GM18868 (cell line): ENCODE results near the gene AIG1.
"Not testable (repeated sequence)": the region's sequence is repeated elsewhere in the genome, so short reads cannot be mapped to it uniquely, and the experiment has no call there.

Source experiments
- ATAC-seq: cut with Tn5 transposase; IDR thresholded peaks from one replicate; pipeline ENCODE4 v1.9.1; 2021; ENCODE audit warnings: mild to moderate bottlenecking, moderate library complexity; ENCODE audit not compliant: unreplicated experiment

Gene AIG1

DNA sequence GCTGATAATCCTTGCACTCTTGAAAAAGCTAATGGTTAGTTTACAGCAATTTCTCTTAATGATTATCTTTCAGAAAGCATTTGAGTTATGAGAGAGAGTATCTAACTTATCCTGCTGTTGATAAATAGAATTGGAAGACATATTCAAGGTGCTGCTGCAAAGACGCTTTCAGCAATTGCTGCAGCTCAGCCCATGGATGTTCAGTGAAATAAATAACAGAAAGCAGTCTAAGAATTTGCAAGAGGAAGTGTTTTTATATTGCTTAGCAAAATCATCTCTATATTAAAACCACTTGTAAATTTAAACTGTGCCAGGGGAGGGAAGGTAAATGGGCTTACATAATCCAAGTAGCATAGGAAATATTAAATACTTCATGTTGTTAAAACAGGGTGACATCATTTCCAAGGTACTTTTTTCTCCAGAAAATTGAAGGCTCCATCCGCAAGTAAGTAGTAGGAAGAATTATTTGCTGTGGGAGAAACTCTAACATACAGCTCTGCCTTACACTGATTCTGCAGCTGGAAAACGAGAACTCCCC is 201.3 kb downstream of the AIG1 start:
- no peak for ATAC-seq

DNA sequence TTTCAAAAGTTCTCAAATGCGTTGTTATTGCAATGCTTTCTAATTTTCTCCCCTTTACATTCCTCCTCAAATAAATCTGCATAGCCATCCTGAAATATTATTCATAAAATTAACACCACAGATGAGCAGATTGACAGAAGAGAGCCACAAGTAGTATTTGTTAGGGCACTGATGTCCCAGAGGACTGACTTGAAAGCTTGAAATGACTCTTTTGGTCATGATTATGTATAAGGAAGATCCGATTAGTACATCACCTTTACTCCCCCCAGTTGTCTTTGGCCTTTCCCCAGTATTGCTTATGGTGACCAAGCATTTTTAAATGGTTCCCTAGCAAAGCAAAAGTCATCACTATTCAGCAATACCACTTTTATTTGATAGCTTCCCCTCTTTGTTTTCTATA is 202.2 kb downstream of the AIG1 start:
- ATAC-seq, result peak; percentile 75

DNA sequence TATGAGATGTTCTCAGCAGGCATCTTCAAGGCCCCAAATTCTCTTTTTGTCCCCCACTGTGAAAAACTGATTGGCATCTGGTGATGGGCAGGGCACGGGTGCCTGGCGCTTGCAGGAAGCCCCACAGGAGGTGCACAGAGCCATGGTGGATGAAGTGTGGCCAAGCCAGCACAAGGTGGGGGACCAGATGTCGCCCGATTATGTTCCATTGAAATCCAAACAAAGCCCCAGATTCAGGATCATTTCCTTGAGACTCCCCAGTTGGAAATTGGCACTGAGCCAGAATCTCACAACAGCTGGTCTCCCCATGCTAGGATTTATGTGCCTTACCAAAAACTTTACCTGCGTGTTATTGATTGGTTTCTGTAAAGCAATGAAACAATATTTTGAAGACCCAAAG is 203.7 kb downstream of the AIG1 start:
- no peak for ATAC-seq

DNA sequence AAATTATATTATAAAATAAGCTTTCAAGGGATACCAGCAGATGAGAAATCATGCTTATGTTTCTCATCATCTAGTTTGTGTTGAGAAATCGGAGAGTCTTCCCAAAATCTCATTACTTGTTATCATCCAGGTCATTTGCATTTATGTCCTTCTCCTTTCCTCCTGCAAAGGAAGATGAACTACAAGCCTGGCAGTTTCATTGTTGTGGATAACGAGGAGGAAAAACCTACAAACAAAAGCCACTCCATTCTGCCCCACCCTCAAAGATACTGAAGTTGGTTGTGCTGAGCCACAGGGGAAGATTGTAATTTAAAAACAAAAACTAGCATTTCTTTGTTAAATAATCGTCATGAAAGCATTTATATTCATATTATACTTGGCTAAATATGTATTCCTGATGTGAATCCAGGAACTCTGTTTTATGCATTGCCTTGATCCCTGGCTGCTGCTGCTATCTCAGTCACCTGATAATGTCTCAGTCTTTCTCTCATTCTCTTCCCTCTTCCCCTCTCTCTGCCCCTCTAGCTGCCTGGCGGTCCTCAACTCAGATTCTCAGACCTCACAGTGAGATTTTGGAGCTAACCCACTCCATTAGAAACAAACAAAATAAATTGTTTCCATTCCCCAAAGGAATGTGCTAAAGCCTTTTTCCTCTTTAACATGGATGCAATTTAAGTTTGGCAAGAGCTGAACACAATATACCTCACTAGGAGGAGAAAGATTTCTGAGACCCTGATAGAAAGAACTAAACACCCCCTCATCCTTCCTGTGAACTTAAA is 204.5 kb downstream of the AIG1 start:
- ATAC-seq, result no peak

DNA sequence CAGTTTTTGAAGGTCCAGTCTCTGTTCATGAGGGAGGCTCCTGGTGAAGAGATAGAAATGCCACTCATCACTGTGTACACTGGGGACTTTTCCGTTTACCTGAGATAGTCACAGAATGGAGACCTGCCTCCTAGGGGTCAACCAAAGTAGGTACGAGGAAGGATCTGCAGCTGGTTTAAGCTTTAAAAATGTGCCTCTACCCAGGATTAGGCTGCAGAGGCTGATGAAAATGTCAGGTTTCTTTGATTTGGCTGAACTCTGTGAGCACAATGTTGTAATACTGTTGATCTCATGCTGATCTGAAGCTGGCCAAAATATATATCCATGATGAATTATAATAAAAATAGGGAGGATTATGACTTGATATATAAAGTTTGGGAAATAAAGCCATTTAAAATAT is 207.1 kb downstream of the AIG1 start:
- ATAC-seq, result no peak

DNA sequence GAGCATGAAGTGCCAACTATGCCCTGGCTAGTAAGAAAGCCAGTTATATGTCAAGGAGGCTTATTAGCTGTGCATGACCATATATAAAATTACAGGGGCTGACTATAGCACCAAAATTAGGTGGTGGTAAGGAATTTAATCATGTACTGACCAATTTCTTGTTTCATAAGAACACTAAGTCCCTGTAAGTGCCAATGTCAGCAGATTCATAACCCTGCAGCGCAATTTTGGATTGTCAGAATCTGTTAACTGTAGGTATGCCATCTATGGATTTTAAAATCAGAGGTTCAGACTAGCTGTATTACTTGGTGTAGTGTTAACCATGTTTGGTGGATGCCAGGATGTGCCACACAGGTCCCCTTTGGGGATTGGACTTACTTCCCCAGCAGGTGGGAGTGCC is 207.8 kb downstream of the AIG1 start:
- ATAC-seq, result no peak

DNA sequence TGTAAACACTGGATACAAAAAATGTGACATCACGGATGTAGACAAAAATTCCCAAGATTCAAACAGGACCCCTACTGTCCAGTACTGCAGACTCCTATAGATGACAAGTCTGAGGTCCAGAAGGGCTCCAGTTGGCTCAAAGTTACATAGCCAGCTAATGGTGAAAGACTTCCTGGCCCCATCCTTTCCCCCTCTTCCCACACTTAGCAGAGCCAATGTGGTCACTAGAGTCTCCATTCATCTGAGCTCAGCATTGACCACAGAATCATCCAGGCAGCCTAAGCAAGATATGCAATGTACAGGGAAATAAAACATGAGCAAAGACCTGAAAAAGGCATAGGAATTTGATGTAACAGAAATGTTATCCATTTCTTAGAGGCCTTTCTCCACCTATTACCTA is 209.3 kb downstream of the AIG1 start:
- ATAC-seq, result no peak

DNA sequence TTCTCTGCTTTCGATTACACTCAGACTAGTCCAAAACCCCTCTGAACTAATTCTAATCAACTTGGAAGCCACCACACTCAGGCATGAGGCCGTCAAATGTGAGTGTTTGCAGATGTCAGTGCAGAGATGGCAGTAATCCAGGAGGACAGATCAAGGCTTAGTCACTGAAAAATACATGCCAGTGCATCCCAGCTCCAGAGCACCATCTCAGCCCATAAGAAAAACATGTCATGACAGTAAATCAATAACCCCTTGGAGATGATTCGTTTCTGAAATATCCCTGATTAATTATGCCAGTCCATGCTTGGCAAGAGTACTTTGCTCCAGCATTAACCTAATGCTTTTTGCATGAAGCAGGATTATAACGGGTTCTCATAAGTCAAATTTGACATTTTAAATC is 210.3 kb downstream of the AIG1 start:
- no peak for ATAC-seq

DNA sequence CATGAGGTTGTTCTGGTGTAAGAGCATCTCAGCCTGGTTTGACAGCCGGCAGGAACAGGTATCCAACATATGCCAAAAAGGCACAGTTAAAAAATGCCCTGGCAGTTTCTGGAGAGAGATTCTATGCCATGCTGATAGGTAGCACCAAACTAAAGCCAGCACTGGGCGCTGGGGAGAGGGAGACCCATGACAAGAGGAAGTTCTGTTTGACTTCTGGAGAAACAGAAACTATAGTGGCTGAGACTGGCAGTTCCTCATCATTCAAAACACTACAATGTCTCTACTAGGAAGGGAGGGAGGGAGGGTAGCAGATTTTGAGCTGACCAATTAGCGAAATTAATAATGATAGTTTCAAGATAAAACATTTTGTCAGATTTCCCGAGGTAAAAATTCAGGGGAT is 215.7 kb downstream of the AIG1 start:
- peak; percentile 99 for ATAC-seq

DNA sequence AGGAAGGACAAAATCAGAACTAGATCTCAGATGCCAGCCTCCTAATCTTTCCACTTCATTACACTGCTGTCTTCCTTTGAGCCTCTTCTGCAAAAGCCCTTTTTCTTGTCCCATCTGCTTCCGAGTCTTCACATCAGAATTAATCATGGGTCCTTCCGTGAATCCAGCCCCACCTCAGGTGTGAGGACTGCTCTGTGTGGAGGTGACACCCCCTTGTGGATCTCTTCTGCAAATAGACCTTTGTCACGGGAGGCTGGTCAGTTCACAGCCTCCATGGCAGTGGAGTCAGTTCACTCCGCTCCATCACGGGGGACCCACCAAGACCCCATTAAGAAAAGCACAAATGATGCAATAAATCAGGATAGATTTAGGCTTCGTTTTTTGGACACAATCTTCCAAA is 218.7 kb downstream of the AIG1 start:
- ATAC-seq, result no peak

DNA sequence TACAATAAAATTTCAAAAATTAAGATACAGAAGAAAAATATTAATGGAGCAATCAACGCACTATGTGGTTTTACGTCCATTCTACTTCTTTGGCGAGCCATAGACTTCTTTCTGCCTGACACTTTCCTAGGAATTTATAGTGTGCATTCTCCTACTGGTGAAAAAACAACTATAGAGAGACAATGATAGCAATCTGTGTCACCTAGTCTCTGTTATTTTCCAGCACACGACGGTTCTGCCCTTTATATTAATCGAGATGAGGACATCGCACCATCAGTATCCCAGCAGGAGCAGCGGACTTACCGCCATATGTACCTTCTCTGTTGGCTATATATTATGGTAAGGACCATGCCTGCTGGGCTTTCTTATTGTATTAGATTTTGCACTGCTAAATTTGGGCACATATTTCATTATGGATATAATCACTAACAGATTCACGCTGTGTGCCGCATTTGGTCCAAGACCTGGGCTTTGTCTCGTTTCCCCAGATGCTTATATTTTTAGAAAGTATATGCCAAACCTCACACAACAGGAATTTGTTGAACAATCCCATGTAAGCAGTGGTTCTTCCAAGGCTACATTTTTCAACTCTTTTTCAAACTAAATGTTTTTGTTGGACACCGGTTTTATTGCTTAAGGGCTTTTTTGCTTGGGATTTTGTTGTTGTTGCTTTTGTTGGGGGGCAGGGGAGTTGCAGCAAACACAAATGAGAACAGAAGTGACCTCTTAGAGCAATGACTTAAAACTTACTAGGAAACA is 223.4 kb downstream of the AIG1 start:
- ATAC-seq, result no peak

DNA sequence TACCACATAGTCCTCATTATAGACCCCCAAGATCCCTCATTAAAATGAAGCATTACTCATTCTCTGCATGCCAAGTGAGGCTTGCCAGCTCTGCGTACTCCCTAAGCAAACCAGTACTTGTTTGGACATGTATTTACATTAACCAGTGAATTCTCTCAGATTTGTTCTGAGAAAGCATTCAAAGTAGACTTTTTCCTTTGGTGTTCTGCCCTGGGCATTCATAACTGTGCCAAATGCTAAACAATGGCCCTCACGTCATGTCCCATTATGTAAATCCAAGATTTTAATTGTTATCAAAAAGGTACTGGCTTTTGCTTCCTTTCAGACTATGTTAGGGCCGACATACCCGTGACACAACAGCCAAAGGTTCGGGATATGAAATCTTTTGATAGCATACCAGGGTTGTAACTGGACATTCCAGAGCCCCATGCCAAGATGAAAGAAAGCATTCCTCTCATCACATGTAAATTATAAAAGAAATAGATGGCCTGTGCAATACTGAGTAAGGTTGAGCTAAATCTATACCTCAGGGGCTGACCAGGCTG is 225.6 kb downstream of the AIG1 start:
- ATAC-seq, result no peak

DNA sequence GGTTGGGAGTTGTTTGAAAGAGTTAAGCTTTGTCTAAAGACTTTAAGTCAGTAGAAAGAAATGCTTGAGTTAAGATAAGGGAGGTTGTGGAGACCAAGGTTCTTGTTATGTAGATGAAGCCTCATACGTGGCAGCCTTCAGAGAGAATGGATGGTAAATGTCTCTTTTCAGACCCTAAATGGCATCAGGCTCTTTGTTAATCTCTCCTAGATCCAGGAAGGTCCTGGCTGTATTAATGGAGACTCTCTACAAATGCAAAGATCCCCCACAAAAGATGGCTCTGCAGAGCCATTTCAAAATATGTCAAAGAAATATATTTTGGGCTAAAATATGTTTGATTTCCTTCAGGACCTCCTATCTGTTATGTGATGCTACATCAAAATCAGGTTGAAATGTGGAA is 228.2 kb downstream of the AIG1 start:
- no peak for ATAC-seq

DNA sequence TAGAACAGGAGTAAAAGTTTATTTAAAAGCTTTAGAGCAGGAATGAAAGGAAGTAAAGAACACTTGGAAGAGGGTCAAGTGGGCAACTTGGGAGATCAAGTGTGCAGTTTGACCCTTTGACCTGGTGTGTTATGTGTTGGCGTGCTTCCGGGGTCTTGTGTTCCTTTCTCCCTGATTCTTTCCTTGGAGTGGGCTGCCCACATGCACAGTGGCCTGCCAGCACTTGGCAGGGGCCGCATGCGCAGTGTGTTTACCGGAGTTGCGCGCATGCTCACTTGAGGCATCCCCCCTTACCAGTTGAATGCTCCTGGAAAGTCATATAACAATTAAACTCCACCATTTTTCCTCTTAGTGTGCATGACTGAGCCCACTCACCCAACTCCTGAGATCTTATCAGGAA is 229.5 kb downstream of the AIG1 start:
- no peak for ATAC-seq

DNA sequence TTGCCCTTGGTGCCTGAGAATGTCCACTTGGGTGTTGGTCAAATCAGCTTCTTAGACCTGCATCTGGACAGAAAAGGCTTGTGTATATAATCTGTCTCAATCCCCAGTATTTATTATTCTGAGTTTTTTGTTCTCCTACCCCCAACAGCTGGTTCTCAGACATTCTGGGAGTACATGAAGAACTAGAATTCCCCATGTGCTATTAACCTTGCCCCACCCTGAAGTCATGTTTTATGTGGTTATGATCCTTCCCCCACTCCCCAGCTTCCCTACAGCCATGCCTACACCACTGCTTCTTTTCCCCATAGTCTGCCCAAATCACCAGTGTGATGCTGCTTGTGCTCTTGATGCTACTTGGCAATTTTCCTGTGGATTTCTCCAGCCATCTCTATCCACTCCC is 232.8 kb downstream of the AIG1 start:
- no peak for ATAC-seq

DNA sequence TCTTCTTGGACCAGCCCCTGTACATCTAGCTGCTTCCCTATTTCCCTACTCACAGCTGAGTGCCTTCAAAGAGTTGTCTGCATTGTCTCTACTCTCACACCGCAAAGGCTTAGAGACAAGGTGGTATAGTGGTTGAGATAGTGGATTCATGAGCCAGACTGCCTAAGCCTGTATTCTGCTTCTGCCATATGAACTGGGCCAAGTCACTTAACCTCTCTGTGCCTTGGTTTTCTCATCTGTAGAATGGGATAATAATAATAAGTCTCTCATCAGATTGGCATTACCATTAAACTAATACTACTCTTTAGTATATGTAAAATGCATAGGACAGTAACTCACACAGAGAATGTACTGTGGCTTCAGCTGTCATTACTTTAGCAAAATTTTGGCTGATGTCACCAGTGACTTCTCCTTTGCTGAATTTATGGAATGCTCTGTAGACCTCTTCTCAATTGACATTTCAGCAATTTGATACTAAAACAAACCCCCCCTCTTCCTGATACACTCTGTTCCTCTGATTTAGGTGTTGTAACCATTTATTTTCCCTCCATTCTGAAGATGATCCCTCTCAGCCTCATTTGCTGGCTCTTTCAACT is 233.7 kb downstream of the AIG1 start:
- no peak for ATAC-seq

DNA sequence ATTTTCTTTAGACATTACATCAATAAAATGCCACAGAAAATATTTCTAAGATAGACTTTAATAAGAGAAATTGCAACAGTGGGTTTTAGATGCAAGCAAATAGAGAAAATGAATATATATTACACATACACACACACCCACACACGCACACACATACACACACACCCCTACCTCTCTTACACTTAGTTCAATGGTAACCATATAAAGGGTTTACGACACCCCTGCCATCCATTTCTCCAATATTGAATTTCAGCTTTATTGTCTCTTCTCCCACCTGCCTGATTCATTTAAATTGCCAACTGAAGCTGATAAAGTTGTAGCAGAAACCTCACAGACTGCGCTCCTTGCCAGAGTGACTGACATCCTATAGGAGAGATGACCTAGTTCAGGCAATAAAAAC is 235.2 kb downstream of the AIG1 start:
- ATAC-seq, result no peak

DNA sequence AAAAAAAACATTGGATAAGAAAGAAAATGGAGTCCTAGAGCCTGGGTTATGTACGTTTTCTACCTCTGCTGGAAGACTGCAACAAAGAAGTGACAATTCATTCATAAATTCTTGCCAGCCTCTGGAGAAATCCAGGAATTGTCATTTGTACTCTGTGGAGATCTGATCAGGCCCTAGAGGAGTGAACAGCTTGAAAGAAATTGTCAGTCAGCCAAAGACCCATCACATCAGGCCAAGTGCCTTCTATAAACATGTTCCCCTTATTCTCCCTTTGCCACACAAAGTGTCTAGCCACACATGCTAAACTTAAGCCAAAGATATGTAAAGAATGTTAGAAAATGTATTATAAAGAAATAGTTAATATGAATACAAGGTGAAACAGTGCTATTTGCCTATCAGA is 237.4 kb downstream of the AIG1 start:
- ATAC-seq, result no peak

DNA sequence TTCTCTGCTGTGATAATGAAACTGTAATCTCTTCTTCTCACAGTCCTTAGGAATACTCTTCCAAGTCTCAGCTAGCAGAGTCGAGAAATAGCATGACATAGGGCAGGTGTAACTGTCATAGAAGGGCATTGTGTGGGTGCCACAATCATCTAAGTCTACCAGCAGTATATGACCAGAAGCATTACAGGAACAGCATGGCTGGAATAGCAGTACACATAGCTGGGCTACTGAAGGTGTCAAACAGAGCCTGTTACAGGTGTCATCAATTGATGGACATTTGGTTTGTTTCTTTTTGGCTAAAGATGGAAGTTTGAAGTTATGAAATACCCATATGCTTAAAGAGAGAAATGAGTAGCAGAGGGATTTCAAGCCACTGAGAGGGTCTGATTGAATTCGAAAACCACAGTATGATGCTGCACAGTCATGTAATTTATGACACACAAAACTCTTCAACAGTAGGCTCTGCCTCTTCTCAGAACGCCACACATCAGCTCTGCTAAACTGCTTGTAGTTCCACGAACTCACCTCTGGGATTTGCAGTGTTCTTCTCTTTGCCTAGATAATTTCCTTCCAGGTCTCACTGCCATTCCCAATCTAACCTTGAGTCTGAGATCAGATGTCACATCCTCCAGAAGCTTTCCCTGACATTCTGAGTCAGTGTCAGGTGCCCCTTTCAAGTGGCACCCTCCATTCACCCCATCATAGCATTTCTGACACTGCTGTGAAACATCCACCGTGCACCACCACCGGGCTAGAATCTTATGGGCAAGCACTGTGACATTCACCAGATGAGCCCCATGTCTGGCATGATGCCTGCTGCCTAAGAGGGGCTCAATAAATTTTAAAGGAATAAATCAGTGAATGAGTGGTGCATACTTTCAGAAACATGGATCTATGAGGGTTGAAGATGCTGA is 238.8 kb downstream of the AIG1 start:
- ATAC-seq, result peak; percentile 93

DNA sequence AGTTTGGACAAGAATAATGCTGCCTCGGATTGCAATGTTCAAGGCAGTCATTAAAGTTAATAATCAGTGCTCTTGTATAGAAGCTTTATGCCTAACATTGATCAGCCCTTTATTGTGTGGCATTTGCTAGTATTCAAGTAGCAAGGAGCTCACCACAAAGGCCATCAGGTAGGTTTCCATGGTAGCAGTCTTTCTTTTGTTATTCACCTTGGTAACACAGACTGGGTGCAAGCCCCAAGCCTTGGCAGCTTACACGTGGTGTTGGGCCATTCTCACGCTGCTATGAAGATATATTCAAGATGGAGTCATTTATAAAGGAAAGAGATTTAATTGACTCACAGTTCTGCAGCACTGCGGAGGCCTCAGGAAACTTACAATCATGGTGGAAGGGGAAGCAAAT is 240.5 kb downstream of the AIG1 start:
- no peak for ATAC-seq

DNA sequence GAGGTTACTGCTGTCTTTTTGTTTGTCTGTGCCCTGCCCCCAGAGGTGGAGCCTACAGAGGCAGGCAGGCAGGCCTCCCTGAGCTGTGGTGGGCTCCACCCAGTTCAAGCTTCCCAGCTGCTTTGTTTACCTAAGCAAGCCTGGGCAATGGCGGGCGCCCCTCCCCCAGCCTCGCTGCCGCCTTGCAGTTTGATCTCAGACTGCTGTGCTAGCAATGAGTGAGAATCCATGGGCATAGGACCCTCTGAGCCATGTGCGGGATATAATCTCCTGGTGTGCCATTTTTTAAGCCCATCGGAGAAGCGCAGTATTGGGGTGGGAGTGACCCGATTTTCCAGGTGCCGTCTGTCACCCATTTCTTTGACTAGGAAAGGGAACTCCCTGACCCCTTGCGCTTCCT is 247.1 kb downstream of the AIG1 start:
- ATAC-seq, result not testable (repeated sequence)
